Stimulated activated CD8-positive, alpha-beta memory T cell treated with anti-CD3 and anti-CD28 coated beads, Interleukin-12 subunit alpha, Interleukin-12 subunit beta, amount 100 ng/mL, for 24 hours (primary cell): ENCODE measurements around the gene TBC1D23.
"Not testable (repeated sequence)": the region's sequence is repeated elsewhere in the genome, so short reads cannot be mapped to it uniquely, and the experiment has no call there.

Experiments used
- DNase-seq: peaks from one replicate; pipeline ENCODE4 v3.0.0-alpha.2; 2020; ENCODE audit errors: extremely low read depth

Gene TBC1D23

DNA sequence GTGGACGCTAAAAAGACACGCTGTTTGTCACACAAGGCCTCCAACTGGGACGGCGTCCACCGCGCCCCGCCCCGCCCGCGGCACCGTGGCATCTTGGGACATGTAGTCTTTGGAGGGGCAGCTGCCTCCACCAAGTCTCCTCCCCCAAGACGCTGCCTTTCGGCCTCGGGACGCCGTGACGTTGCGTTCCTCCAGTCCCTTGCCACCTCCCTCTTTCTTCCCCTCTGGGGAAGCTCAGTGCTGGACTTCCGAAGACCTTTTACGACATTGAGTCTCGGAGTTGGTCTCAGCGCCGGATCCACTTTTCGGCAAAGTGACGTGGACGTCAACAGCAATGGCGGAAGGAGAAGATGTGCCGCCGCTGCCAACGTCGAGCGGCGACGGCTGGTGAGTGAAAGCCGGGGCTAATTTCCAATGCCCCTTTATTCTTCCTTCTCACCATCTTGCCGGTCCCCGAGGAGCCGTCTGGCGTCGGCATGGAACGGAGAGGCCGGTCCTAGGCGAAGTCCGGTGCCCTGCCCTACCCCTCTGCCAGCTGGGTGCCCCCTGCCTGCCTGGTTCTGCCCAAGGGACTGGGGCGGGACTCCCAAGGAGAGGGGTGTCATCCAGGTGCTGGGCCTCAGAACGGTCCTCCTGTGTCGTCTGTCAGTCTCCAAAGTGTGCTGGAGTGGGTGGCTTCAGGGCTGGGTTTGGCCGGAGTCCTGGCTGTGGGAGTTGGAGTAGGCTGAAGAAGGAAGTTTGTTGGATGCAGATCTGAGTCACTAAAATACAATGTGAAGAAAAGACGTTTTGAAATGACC lies at the start of gene TBC1D23:
TSS of gene TBC1D23 (plus strand) at position 308 of the 800 bp plus-strand sequence. CDS start at position 335, 27 bp downstream.
- DNase-seq = peak; percentile 95

DNA sequence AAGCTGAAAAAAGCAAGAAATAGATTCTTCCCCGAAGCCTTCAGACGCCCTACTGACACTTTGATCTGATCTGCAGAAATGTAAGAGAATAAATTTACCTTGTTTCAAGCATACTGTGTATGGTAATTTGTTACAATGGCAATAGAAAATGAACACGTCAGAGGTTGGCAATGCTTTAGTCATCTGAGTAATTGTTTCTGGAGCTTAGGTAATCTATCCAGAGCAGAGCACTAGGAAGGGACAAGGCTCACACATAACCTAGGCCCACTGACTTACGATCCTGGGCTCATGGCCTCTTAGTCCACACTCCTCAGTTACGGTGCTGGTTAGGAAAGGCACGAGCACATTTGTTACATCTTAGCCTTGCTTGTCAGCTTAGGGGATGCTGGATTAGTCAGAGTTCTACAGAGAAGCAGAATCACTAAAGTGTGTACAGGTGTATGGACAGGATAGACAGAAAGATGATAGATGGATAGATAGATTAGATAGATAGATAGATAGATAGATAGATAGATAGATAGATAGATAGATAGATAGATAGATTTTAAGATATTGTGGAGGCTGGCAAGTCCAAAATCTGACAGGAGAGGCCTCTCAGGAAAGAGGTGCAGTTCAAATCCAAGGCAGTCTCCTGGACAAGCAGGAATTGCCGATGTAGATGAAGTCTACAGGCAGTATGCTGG lies 46.8 kb upstream of the TBC1D23 start:
- no peak for DNase-seq

DNA sequence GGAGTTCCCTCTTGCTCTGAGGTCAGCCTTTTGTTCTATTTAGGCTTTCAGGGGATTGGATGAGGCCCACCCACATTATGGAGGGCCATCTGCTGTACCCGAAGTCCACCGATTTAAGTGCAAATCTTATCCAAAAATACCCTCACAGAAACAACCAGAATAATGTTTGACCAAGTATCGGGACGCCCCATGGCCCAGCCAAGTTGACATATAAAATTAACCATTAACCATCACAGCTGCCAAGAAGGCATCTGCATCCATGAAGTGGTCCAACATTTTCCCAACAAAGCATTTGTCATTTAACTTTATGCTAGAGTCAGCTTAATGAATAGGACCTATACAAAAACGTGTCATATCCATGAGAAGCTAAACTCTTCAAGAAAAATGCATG lies 46.2 kb upstream of the TBC1D23 start:
- no peak for DNase-seq

DNA sequence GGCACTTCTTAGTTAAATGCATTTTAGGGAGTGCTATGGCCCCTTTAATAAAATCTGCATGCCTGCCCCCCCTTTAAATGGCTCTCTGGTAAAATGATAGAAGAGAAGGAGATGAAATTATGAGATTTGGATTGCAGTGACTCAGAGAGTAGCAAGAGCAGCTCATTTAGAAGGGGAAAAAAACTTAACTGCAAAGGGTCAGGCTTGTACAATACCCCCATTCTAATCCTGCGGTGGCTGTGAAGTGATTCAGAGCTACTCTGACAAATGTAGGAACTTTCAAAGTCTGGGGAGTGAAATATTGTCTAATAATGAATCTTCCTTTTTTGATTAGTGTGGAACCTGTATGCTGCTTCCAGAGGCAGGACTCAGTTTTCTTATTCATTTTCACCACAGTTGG lies 44.1 kb upstream of the TBC1D23 start:
- DNase-seq = no peak

DNA sequence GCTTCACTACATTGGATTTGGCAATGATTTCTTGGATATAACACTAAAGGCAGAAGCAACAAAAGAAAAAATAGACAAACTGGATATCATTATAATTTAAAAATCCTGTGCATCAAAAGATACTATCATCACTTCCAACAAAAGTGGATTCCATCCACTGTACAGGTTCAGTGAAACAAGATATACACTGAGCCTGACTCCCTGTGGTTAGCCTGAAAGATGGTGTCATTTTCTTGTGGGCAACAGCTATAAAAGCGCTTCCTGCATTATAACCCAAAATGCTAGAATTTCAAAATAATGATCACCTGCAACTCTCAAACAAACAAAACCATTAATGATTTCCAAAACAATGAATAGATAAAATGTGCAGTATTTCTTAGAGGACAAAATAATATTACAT lies 39.6 kb upstream of the TBC1D23 start:
- DNase-seq = no peak

DNA sequence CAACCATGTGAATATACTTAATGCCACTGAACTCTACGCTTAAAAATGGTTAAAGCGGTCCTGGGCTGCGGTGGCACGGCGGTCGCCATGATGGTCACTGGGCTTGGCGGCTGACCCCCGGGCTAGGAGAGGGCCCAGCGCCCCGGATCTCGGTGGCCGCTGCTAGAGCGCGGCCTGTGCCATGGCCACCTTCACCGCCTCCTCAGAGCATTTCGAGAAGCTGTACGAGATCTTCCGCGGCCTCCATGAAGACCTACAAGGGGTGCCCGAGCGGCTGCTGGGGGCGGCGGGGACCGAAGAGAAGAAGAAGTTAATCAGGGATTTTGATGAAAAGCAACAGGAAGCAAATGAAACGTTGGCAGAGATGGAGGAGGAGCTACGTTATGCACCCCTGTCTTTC lies 35.6 kb upstream of the TBC1D23 start:
- no peak for DNase-seq

DNA sequence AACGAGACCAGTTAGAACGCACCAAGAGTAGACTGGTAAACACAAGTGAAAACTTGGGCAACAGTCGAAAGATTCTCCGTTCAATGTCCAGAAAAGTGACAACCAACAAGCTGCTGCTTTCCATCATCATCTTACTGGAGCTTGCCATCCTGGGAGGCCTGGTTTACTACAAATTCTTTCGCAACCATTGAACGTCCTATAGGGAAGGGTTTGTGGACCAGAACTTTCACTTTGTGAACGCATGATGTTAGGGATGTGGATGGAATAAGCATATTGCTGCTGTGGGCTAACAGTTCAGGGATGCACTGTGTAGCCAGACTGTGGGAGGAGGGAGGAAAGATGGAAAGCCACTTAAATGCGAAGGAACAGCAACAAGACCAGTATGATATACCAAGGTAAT lies 34.9 kb upstream of the TBC1D23 start:
- no peak for DNase-seq

DNA sequence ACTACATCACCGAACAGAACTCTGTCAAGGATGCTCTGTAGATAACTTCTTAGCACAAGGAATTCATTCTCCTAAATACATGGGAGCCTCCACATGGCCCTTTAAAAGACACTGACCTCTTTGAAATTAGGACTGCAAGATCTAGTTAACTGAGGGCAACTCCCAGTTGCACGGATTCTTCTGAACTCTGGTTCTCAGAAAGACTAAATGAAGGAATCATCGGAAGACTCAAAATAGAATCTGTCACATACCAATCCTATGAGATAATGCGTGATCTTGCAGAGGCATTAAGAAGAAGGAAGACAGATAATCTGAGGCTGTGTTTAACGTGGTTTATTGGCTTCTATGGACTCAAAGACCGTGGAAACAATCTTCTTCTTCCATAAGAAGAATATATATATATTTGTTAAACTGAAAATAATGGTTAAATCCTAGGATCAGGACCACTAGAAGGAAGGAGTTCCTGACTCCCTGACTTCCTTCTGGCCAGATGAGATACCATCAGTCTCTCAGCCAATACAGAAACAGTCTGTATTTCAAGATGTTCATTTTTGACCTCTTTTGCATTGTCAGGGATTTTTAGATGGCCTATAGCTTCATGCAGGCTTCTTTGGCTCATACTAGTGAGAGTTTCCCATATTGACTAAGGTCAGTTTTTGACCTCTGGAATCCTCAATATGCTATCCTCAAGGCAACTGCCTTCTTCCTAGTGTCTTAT lies 33.9 kb upstream of the TBC1D23 start:
- DNase-seq = no peak

DNA sequence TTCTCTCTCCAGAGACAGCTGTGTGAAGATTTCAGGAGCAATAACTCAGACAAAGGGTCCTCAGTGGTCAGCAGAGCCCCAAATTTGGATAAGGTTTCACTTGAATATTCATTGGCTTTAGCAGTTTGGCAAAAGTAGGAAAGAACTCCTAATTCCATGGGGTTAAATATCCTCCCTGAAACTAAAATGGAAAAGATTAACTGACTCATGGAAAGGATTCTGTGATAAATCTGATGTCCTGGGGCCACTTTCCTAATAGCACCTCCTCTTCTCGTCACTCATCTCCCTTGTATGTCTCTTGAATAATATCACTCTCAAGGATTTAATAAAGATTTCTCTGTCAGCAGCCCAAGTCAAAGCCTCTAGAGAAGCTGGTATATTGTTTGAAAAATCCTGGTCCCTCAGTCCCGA lies 33.3 kb upstream of the TBC1D23 start:
- DNase-seq = no peak

DNA sequence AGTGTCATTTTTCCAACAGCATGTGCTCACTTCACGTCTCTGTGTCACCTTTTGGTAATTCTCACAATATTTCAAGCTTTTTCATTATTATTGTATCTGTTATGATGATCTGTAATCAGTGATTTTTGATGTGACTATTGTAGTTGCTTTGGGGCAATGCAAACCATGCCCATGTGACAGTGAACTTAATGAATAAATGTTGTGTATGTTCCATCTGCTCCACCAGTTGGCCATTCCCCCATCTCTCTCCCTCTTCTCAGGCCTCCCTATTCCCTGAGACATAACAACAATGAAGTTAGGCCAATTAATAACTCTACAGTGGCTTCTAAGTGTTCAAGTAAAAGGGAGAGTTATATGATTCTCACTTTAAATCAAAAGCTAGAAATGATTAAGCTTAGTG lies 32.5 kb upstream of the TBC1D23 start:
- DNase-seq = no peak

DNA sequence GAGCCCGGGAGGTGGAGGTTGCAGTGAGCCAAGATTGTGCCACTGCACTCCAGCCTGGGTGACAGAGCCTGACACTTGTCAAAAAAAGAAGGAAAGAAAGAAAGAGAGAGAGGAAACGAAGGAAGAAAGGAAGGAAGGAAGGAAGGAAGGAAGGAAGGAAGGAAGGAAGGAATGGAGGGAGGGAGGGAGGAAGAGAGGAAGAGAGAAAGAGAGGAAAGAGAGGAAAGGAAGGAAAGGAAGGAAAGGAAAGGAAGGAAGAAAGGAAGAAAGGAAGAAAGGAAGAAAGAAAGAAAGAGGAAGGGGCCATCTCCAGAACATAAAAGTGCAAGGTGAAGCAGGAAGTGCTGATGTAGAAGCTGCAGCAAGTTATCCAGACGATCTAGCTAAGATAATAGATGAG lies 31.6 kb upstream of the TBC1D23 start:
- not testable (repeated sequence) for DNase-seq

DNA sequence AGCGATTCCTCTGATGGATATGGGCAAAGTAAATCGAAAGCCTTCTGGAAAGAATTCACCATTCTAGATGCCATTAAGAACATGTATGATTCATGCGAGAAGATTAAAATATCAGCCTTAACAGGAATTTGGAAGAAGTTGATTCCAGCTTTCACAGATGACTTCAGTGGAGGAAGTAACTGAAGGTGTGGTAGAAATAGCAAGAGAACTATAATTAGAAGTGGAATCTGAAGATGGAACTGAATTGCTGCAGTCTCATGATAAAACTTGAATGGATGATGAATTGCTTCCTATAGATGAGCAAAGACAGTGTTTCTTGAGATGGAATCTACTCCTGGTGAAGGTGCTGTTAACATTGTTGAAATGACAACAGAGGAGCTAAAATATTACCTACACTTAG lies 30.1 kb upstream of the TBC1D23 start:
- DNase-seq = no peak

DNA sequence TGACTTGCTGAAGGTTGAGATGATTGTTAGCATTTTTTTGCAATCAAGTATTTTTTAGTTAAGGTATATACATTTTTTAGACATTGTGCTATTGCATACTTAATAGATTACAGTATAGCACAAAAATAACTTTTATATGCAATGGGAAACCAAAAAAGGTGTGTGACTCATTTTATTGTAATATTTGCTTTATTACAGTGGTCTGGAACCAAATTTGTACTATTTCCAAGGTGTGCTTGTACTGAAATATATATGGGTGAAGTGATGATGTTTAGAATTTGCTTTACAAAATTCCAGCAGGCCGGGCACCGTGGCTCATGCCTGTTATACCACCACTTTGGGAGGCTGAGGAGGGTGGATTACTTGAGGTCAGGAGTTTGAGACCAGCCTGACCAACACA lies 29.1 kb upstream of the TBC1D23 start:
- no peak for DNase-seq

DNA sequence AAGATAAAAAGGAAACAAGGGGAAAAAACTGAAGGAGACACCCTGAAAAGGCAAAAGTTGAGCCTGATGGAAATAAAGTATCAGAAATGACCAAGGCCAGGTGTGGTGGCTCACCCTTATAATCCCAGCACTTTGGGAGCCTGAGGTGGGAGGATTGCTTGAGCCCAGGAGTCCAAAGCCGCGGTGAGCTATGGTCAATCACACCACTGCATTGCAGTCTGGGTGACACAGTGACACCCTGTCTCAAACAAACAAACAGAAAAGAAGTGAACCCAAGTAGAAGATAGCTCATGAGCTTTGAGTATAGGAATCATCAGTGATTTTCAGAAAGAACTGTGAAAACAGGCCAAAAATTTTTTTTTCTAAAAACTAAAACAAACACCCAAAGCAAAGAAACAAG lies 26.4 kb upstream of the TBC1D23 start:
- DNase-seq = no peak

DNA sequence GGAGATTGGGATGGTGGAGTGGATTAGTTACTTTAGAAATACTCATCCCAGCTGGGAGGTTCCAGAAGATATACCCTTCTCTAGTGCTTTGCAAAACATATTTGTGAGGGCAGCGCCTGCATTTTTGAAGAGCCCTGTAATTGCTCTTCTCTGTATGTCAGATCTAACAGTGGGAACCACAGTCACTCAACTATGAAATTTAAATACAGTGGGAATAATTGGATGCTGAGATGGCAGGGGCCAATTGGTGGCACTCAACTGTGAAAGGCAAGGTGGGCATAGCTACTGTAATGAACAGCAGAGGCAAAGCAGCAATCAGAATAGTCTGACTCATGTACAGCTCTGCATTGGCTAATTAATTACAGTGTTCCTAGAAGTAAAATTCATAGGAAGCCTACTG lies 22.2 kb upstream of the TBC1D23 start:
- DNase-seq = no peak

DNA sequence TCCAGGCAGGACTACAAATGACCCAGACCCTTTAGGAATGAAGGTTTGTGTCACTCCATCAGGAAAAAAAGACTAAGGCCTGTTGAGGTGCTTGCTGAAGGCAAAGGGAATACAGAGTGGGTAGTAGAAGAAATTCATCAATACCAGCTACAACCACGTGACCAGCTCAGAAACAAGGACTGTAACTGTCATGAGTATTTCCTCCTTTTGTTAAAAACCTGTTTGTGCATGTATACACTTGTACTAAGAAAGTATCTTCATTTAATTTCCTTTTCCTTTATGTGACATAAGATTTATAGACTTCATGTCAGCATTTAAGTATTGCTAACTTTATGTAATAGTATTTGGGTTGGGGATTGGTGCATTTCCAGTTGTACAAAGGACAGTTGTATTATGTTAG lies 18.3 kb upstream of the TBC1D23 start:
- not testable (repeated sequence) for DNase-seq

DNA sequence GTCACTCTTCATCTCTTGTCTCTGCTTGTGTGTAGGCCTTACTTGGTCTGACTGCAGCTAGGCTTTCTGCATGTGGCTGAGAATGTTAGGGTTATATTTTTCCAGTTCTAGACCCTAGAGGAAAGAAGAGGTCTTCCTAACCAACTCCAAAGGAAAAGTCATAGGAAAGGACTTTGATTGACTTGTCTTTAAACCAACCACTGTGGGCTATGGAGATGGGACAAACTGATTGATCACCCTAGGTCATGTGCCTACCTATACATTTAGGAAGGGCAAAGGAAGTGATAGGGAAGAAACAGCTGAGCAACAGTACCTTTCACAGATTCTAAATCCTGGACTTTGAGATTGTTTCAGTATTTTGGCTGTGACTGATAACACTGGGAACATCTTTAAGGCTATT lies 16.5 kb upstream of the TBC1D23 start:
- DNase-seq = no peak

DNA sequence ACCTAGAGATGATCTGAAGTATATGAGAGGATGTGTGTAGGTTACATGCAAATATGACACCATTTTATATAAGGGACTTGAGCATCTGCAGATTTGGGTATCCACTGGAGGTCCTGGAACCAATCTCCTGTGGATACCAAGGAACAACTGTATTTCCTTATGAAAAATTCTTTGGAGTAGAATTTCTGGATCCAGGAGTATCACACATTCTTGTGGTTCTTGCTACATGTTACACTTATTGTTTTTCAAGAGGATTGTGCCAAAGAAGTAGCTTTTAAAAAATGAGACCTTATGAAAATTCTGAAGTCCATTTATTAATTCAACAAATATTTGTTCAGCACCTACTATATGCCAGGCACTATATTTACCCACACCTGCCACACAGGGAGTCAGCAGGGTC lies 15.7 kb upstream of the TBC1D23 start:
- no peak for DNase-seq

DNA sequence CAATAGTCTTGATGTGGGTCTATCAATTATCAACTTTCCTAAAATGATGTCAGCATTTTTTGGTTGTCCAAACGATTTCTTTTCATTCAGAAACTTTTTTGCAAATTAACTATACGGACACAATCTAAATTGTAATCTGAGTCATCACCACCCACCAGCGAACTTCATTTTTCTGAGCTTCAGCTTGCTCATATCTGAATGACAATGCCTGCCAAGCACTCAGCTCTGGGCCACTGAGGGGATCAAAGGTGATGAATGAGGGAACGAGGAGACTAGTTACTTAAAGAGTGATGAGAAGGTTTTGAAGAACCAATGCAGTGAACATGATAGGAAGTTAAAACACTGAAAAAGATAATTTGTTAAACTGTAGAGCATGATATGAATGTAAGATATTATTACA lies 14.9 kb upstream of the TBC1D23 start:
- no peak for DNase-seq

DNA sequence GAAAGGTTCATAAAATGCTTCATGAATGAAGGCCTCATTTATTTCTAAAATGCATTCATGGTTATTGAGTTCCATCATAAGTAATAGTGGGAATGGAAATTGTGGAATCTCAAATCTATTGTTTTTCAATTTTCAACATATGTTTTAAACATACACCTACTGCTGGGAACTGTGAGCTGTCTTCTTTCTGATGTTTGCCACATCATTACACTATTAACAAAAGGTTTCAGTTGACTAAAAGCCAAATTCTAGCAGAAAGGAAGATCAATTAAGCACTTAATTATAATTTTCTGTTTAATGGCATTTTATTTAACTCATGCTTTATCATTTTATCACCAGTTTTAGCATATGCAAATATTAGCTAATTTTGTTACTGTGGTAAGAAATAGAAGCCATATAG lies 13.8 kb upstream of the TBC1D23 start:
- DNase-seq = no peak

DNA sequence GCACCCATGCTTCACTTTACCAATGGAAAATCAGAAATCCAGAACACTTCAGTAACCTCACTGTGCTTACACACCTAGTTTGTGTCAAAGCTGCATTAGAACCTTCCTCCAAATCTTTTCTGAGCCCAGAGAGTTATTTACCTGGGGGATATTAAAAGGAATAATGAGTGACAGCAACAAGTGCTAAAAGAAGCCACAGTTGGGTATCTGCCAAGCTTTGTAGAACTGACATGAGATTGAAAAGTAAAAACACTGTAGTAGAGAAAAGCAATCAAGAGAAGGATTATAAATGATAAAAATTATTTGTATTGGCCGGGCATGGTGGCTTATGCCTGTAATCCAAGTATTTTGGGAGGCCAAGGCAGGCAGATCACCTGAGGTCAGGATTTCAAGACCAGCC lies 8.8 kb upstream of the TBC1D23 start:
- DNase-seq = no peak

DNA sequence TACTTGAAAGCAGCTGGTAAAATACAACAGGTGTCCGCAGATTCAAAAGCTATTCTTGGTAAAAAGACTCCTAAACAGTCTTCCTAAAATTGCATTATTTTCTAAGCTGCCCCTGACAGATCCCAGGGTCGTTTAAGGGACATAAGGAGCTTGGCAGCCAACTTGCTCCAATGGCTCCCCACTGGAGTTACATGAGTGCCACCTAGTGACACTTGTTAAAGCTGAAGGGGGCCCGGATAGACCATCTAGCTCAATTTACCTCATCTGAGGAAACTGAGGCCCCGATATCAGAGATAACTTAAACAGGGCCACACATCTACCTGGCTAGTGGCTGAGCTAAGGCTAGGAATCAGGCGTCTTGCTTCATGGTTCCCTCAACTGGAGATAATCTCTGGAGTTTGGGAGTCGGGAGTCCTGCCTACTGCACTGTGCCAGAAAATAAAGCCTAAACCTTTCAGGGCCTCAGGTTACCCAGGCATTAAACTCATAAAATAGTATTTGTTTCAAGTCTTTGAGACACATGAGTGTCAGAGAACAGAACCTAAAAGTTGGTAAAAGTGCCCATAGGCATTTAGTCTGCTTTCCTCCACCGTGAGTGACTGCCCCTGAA lies 6.5 kb upstream of the TBC1D23 start:
- DNase-seq = no peak
